Osteocyte (in vitro differentiated cells): ENCODE data around the gene SPC24. TPM values are rescaled to one million over a fixed set of nuclear protein-coding genes. Genes with fewer than 3 reads are reported as not detected.
A peak's percentile ranks its signal among the peaks of the same experiment; 100 is the strongest.

Experiments
- DNase-seq: peaks from one replicate; pipeline ENCODE4 v3.0.0; 2021; ENCODE audit warnings: mixed read lengths; ENCODE audit not compliant: unreplicated experiment; ENCODE audit errors: extremely low spot score
- H3K27ac Mint-ChIP-seq: one replicate; pipeline ENCODE4 v1.8.0; 2021; ENCODE audit warnings: mild to moderate bottlenecking, mixed read lengths; ENCODE audit not compliant: unreplicated experiment
- H3K27me3 Mint-ChIP-seq: one replicate; pipeline ENCODE4 v1.8.0; 2021; ENCODE audit warnings: mixed read lengths; ENCODE audit not compliant: unreplicated experiment
- H3K36me3 Mint-ChIP-seq: one replicate; pipeline ENCODE4 v1.8.0; 2021; ENCODE audit warnings: mixed read lengths; ENCODE audit not compliant: unreplicated experiment
- H3K4me1 Mint-ChIP-seq: one replicate; pipeline ENCODE4 v1.8.0; 2021; ENCODE audit warnings: mixed read lengths; ENCODE audit not compliant: unreplicated experiment
- H3K4me3 Mint-ChIP-seq: one replicate; pipeline ENCODE4 v1.8.0; 2021; ENCODE audit warnings: mild to moderate bottlenecking, moderate library complexity, mixed read lengths; ENCODE audit not compliant: unreplicated experiment
- H3K9me3 Mint-ChIP-seq: one replicate; pipeline ENCODE4 v1.8.0; 2021; ENCODE audit warnings: mixed read lengths; ENCODE audit not compliant: unreplicated experiment
- CTCF ChIP-seq: fragments of 200-600 bp; sonication (generic); IDR thresholded peaks from 2 replicates; pipeline ENCODE4 v1.5.0; 2021; ENCODE audit warnings: antibody characterized with exemption, mild to moderate bottlenecking, moderate library complexity
- total RNA-seq: library from RNA; stranded (reverse); gene quantifications from 2 replicates; pipeline ENCODE4 v1.2.1, GENCODE V29; 2021

Gene SPC24
- total RNA-seq, 1 donor from 2014 or later, result 13.5 TPM

DNA sequence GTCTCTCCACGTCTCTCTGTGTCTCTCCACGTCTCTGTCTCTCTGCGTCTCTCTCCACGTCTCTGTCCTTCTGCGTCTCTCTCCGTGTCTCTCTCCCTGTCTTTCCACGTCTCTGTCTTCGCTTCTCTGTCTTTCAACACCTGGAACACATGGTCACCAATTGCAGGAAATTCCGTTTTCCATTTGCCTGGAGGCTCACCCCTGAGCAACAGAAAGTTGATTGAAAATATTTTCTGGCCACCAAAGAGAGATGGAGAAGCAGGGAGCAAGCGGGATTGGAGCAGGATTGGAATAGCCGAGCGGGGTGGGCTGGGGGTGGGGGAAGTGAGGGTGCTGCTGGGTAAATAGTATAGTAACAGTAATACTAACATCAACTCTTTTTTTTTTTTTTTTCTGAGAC is 40.1 kb upstream of the SPC24 start:
- TF ChIP-seq CTCF, result no peak
- no peak for DNase-seq
- H3K4me1 Mint-ChIP-seq, result peaks cover 54% of the 10 kb centered on the region
- peak overlapping the region; percentile 80 for H3K27ac Mint-ChIP-seq
- peaks cover 18% of the 10 kb centered on the region for H3K36me3 Mint-ChIP-seq
- peak overlapping the region; percentile 89 for H3K4me3 Mint-ChIP-seq
- H3K27me3 Mint-ChIP-seq, result no peaks in the 10 kb centered on the region
- no peaks in the 10 kb centered on the region for H3K9me3 Mint-ChIP-seq

- Mint-ChIP-seq H3K36me3 (peaks cover 16% of the 10 kb centered on the region), H3K4me3 (peak overlapping the region; percentile 89), H3K9me3 (no peaks in the 10 kb centered on the region), H3K27ac (peak overlapping the region; percentile 80), H3K27me3 (no peaks in the 10 kb centered on the region), H3K4me1 (peaks cover 61% of the 10 kb centered on the region)
- DNase-seq, result no peak
- no peak for TF ChIP-seq CTCF
These were observed 39.3 kb upstream of the SPC24 start for GRCh38 chr19:11194656-11195558.

- no peak for TF ChIP-seq CTCF
- no peaks in the 10 kb centered on the region for H3K27me3 Mint-ChIP-seq
- H3K27ac Mint-ChIP-seq, result peak overlapping the region; percentile 4
- no peak for DNase-seq
- no peaks in the 10 kb centered on the region for H3K9me3 Mint-ChIP-seq
- H3K4me3 Mint-ChIP-seq, result peak overlapping the region; percentile 60
- H3K4me1 Mint-ChIP-seq, result peaks cover 69% of the 10 kb centered on the region
- H3K36me3 Mint-ChIP-seq, result peaks cover 16% of the 10 kb centered on the region
These were observed 38.6 kb upstream of the SPC24 start for GRCh38 chr19:11194173-11194572.

DNA sequence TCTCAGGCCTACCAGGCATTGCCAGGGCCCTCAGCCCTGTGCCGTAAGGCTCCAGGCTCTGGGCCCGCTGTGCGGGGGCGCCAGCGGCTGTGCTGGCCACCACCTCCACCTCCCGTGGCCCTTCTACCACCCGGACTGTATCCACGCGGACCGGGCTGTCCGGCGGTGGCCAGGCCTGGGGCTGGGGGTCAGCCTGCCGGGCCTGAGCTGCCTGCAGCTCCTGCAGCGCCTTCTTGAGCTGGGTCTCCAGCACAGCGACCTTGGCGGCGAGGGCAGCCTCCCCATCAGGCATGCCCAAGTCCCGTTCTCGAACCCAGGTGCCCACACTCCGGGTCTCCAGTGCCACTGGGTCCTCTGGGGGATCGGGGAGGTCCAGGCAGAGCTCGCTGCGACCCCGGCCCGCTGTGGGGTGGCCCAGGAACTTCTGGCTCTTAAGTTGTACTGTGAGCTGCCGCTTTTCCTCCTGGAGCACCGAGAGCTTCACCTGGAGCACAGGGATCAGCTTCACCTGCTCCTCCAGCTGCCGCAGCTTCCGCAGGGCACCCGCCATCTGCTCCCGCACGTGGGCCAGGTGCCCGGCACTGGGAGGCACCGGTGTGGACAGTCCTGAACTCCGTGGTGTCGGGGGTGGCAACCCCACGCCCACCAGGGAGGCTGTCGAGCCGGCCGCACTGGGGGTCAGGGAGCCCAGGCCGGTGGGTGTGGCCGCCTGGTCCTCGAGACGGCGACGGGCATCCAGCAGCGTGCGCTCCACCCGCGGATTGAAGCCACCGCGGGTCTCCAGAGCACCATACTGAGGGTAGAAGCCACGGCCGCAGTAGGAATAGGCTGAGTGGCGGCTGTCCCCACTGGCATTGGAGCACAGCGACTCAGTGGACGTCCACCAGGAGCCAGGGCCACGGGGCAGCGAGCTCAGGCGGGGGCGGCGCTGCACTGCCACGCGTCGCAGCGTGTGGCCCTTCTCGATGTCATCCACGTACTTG is 37.7 kb upstream of the SPC24 start:
- Mint-ChIP-seq H3K4me1 (peaks cover 69% of the 10 kb centered on the region), H3K27me3 (no peaks in the 10 kb centered on the region), H3K27ac (peak overlapping the region; percentile 66), H3K9me3 (no peaks in the 10 kb centered on the region), H3K4me3 (peak overlapping the region; percentile 60), H3K36me3 (peaks cover 16% of the 10 kb centered on the region)
- TF ChIP-seq CTCF, result no peak
- no peak for DNase-seq
